Retinal pigment epithelial cell (primary cell): Measurements from ENCODE around the gene MYO9A.

Experiments
- DNase-seq: peaks from one replicate; pipeline ENCODE4 v3.0.0-alpha.2; 2010; ENCODE audit warnings: low read depth
- H3K4me3 ChIP-seq: 2 replicates; pipeline ENCODE4 v1.5.1; 2011; ENCODE audit warnings: mild to moderate bottlenecking, low read length, control low read depth, moderate library complexity
- TF ChIP-seq, protein P1 (sequence below): conservative IDR thresholded peaks from 2 replicates; pipeline ENCODE4 v1.5.1; 2011; ENCODE audit warnings: low read depth, low read length, control low read depth, inconsistent platforms

MYO9A gene

DNA sequence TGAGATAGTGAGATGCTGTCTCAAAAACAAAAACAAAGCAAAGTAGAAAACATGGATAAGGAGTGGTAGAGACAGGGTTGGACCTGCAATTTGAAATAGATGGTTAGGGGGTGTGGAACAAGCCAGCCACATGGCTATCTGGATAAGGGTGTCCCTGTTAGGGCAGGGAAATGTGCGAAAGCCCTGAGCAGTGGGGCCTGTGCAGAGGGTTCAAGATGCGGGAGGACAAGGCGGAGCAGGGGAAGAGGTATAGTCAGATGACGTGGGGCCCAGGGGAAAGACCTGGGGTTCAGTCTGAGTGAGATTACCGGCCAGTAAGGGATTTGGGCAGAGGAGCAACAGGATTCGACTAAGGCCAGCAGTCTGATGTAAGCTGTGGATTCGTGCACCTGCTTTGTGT, 326.0 kb downstream of the MYO9A start:
- no peak for DNase-seq
- no peak overlapping the region for H3K4me3 ChIP-seq
- TF ChIP-seq, protein P1, sequence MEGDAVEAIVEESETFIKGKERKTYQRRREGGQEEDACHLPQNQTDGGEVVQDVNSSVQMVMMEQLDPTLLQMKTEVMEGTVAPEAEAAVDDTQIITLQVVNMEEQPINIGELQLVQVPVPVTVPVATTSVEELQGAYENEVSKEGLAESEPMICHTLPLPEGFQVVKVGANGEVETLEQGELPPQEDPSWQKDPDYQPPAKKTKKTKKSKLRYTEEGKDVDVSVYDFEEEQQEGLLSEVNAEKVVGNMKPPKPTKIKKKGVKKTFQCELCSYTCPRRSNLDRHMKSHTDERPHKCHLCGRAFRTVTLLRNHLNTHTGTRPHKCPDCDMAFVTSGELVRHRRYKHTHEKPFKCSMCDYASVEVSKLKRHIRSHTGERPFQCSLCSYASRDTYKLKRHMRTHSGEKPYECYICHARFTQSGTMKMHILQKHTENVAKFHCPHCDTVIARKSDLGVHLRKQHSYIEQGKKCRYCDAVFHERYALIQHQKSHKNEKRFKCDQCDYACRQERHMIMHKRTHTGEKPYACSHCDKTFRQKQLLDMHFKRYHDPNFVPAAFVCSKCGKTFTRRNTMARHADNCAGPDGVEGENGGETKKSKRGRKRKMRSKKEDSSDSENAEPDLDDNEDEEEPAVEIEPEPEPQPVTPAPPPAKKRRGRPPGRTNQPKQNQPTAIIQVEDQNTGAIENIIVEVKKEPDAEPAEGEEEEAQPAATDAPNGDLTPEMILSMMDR: no peak

- TF ChIP-seq, protein P1: no peak
Observed at GRCh38 chr15:71790081-71790480, 327.9 kb downstream of the MYO9A start.

GRCh38 chr15:71789616-71790015, 328.3 kb downstream of the MYO9A start:
- no peak for DNase-seq
- TF ChIP-seq, protein P1: no peak
- no peak overlapping the region for H3K4me3 ChIP-seq

More at GRCh38 chr15:71790081-71790480, 327.9 kb downstream of the MYO9A start:
- H3K4me3 ChIP-seq: no peak overlapping the region
- DNase-seq: no peak

DNA sequence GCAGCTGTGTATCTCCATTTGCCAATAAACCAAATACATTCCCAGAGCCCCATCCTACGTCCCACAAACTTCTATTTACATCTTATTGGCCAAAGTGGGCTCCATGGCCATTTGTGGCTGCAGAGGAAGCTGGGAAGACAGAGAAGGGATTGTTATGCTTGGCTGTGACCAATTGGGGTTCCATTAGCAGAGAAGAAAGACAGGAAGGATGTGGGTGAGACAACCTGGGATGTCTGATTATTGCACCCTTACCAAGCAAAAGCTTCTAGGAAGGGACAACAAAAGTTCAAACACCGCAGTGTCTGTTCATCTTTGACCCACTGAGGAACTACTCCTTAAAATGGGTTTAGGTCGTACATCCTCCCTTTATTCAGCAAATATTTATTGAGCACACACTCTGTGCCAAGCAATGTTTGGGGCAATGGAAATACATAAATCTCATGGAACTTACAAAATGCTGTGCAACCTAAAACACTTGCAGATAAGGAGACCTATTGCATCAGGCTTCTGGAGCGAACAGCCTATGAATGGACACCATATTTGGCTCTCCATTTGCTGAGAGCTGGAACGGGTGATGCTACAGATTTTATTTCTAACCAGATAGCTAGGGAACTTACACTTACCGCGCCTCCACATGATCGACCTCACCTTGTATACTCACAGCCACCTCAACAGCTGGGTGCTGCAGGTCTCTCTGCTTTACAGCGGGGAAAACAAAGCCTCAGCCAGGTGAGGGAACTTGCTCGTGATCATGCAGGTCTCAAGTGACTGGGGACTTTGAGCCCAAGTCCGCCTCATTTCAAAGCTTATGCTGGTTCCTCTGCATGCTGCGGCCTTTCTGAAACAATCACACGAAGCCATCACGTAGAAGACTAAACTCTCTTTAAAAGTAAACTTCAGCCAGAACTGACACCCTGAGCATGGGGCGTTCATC, 329.0 kb downstream of the MYO9A start:
- TF ChIP-seq, protein P1: no peak
- no peak overlapping the region for H3K4me3 ChIP-seq
- DNase-seq: no peak

DNA sequence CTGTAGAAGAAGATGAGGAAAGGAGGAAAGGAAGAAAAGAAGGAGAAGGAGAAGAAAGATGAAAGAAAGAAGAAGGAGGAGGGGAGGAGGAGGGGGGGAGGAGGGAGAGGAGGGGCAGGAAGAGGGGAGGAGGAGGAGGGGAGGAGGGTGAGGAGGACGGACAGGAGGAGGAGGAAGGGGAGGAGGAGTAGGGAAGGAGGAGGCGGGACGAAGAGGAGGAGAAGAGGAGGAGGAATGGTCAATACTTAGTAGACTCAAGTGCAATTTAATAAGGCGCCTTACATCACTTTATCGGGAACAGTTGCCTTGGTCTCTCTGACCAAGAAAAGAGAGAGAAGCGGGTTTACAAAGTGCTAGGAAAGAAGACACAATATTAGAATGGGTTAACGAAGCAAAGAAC, 331.3 kb downstream of the MYO9A start:
- H3K4me3 ChIP-seq: no peak overlapping the region
- DNase-seq: no peak
- TF ChIP-seq, protein P1: no peak

DNA sequence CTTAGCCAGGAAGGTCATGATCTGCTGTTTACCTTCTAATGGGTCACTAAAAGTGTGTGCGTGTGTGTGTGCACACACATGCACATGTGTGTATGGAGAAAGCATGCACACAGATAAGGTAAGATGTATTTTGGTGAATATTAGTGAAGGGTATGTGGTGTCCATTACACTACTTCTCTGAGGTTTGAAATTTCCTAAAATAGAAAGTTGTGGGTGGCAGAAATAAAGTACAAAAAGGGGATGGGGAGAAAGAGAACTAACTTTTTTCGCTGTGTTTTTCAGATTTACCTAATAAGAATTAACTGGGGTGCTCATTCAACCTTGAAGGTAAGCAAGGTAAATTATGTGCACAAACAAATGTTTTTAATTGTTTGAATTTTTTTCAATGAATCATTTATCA, 332.0 kb downstream of the MYO9A start:
- no peak overlapping the region for H3K4me3 ChIP-seq
- TF ChIP-seq, protein P1: no peak
- no peak for DNase-seq

DNA sequence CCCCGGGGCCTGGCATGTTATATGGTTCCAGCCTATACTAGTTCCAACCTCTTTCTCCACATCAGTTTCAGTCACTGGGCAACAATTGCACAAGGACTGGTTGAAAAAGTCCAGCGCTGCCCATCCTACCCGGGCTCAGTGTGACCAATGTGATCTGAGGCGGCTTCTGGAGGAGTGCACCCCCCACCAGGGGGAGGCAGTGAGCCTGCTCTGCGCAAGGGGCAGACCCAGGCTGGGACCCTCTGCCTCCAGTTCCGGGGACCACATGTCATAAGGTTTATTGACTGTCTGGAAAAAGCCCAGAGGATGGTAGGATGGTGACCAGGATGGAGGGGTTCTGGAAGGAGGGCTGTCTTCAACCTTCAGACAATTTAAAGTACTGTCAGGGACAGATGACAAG, 333.2 kb downstream of the MYO9A start:
- DNase-seq: no peak
- no peak overlapping the region for H3K4me3 ChIP-seq
- TF ChIP-seq, protein P1: peak; percentile 55
